Keratinocyte (primary cell): ENCODE data around the gene AGMAT.

Experiments used
- EZH2 ChIP-seq: IDR thresholded peaks from one replicate; pipeline ENCODE4 v1.6.1; 2012; ENCODE audit warnings: inconsistent platforms, mild to moderate bottlenecking, low read length, moderate library complexity
- TF ChIP-seq, protein P1 (sequence below), 3 experiments: IDR thresholded peaks in 1 of 3; conservative IDR thresholded peaks in 1 of 3; optimal IDR thresholded peaks in 1 of 3; 2 replicates in 2 of 3; 3 replicates in 1 of 3; pipeline versions ENCODE3 to v1.5.1; 2011; ENCODE audit warnings: low read length in 3 of 3, mild to moderate bottlenecking in 3 of 3, moderate library complexity in 2 of 3, control low read depth in 1 of 3, inconsistent platforms in 1 of 3; ENCODE audit not compliant: insufficient read depth in 2 of 3; ENCODE audit errors: extremely low read depth in 1 of 3

- no peak for TF ChIP-seq EZH2
- TF ChIP-seq, protein P1, sequence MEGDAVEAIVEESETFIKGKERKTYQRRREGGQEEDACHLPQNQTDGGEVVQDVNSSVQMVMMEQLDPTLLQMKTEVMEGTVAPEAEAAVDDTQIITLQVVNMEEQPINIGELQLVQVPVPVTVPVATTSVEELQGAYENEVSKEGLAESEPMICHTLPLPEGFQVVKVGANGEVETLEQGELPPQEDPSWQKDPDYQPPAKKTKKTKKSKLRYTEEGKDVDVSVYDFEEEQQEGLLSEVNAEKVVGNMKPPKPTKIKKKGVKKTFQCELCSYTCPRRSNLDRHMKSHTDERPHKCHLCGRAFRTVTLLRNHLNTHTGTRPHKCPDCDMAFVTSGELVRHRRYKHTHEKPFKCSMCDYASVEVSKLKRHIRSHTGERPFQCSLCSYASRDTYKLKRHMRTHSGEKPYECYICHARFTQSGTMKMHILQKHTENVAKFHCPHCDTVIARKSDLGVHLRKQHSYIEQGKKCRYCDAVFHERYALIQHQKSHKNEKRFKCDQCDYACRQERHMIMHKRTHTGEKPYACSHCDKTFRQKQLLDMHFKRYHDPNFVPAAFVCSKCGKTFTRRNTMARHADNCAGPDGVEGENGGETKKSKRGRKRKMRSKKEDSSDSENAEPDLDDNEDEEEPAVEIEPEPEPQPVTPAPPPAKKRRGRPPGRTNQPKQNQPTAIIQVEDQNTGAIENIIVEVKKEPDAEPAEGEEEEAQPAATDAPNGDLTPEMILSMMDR (optimal IDR thresholded peaks at IDR 0.05 in 1 of 3, IDR thresholded peaks at IDR 0.05 in 1 of 3, conservative IDR thresholded peaks at IDR 0.05 in 1 of 3; ENCODE audit: extremely low read depth in 1 of 3, insufficient read depth in 2 of 3, low read length in 3 of 3) = no peak
These were observed 37.1 kb upstream of the AGMAT start for GRCh38 chr1:15621975-15622374.
